Myocyte (in vitro differentiated cells): Measurements from ENCODE around the gene HNRNPA3. TPM values are rescaled to one million over a fixed set of nuclear protein-coding genes. Genes with fewer than 3 reads are reported as not detected.
"Not testable (repeated sequence)": the region's sequence is repeated elsewhere in the genome, so short reads cannot be mapped to it uniquely, and the experiment has no call there.

Experiments
- DNase-seq: peaks from one replicate; pipeline ENCODE4 v3.0.0-alpha.2; 2012; ENCODE audit warnings: low read depth
- polyA plus RNA-seq: library from polyadenylated mRNA; unstranded; fragments of >200 nt; gene quantifications from one replicate; pipeline ENCODE4 v1.2.1, GENCODE V29; 2012; ENCODE audit warnings: missing spikeins
- total RNA-seq: library from RNA; depleted of rRNA; stranded (reverse); fragments of >200 nt; gene quantifications from 2 replicates; pipeline ENCODE4 v1.2.3, GENCODE V29; 2014

The HNRNPA3 gene
- total RNA-seq, result 29.2 and 29.6 TPM in 2 replicates
- 127 TPM for polyA plus RNA-seq

- peak; percentile 98 for DNase-seq
Observed at GRCh38 chr2:177212106-177212890, at the start of gene HNRNPA3. Gene HNRNPA3 (plus strand): TSS chr2:177212794. CDS start chr2:177212800, 6 bp downstream.

- no peak for DNase-seq
Observed at GRCh38 chr2:177164131-177164530, 48.5 kb upstream of the HNRNPA3 start.

- DNase-seq, result peak; percentile 93
Observed at GRCh38 chr2:177164584-177165052, 48.0 kb upstream of the HNRNPA3 start.

GRCh38 chr2:177165061-177165583, 47.5 kb upstream of the HNRNPA3 start:
- peak; percentile 66 for DNase-seq

- peak; percentile 89 for DNase-seq
Observed at GRCh38 chr2:177165721-177166711, 46.6 kb upstream of the HNRNPA3 start.

GRCh38 chr2:177169810-177170514, 42.6 kb upstream of the HNRNPA3 start:
- DNase-seq, result peak; percentile 29

- no peak for DNase-seq
Observed at GRCh38 chr2:177171418-177171865, 41.2 kb upstream of the HNRNPA3 start.

GRCh38 chr2:177172034-177172880, 40.3 kb upstream of the HNRNPA3 start:
- DNase-seq, result peak; percentile 91

GRCh38 chr2:177174486-177174885, 38.1 kb upstream of the HNRNPA3 start:
- DNase-seq, result no peak

- DNase-seq, result no peak
Observed at GRCh38 chr2:177175917-177176668, 36.5 kb upstream of the HNRNPA3 start.

GRCh38 chr2:177178797-177179196, 33.8 kb upstream of the HNRNPA3 start:
- no peak for DNase-seq

GRCh38 chr2:177179227-177179626, 33.4 kb upstream of the HNRNPA3 start:
- no peak for DNase-seq

- not testable (repeated sequence) for DNase-seq
Observed at GRCh38 chr2:177179671-177180070, 32.9 kb upstream of the HNRNPA3 start.

GRCh38 chr2:177180269-177181000, 32.2 kb upstream of the HNRNPA3 start:
- no peak for DNase-seq

GRCh38 chr2:177183860-177184259, 28.7 kb upstream of the HNRNPA3 start:
- DNase-seq, result peak; percentile 38

- no peak for DNase-seq
Observed at GRCh38 chr2:177184606-177185005, 28.0 kb upstream of the HNRNPA3 start.

GRCh38 chr2:177186038-177186437, 26.6 kb upstream of the HNRNPA3 start:
- not testable (repeated sequence) for DNase-seq

GRCh38 chr2:177187631-177188312, 24.8 kb upstream of the HNRNPA3 start:
- peak; percentile 94 for DNase-seq
